ENCODE measurements around the gene MEGF8. TPM values are rescaled to one million over a fixed set of nuclear protein-coding genes. Genes with fewer than 3 reads are reported as not detected.

Gene MEGF8
- total RNA-seq, 3 donors from 2014 or later (not counting 1 experiment from before 2014, with no cell fraction given), result 8.1 to 11.3 (median 10.5) TPM

DNA sequence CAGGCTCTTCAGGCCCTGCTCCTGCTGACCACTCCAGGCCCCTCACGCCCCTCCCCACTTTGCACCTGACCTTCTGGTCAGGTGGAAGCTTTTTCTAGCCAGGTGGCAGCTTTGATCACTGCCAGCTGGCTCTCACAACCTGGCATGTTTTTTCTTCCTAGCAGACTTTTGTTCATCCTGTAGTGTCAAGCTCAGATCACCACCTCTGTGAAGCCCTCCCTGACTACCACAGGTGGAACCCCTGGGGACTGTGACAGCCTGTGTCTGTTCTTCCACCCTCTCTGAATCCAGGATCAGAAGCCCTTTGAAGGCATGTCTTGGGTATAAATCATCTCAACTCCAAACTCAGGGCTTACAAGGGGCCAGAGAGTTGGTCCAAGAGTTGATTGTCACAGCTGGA is 75.0 kb downstream of the MEGF8 start:
- ATAC-seq (no peak), DNase-seq (no peak)
- Mint-ChIP-seq H3K27ac (no peak overlapping the region), H3K4me1 (peaks cover 23 to 62% of the 10 kb centered on the region in 2 donors), H3K36me3 (no peaks in the 10 kb centered on the region), H3K9me3 (no peaks in the 10 kb centered on the region), H3K4me3 (peak overlapping the region; percentile 38), H3K27me3 (ENCODE audit: low read depth in 2 of 2) (no peaks in the 10 kb centered on the region)
- H3K27ac ChIP-seq (ENCODE audit: low read length), result no peak overlapping the region
- H3K9me3 ChIP-seq (ENCODE audit: control insufficient read depth, insufficient read depth, low read length), result no peaks in the 10 kb centered on the region
- H3K27me3 ChIP-seq (ENCODE audit: control insufficient read depth, insufficient read depth, low read length), result no peaks in the 10 kb centered on the region
- intact Hi-C loops (cut with micrococcal nuclease), result no loop called here
- TF ChIP-seq, protein P1, sequence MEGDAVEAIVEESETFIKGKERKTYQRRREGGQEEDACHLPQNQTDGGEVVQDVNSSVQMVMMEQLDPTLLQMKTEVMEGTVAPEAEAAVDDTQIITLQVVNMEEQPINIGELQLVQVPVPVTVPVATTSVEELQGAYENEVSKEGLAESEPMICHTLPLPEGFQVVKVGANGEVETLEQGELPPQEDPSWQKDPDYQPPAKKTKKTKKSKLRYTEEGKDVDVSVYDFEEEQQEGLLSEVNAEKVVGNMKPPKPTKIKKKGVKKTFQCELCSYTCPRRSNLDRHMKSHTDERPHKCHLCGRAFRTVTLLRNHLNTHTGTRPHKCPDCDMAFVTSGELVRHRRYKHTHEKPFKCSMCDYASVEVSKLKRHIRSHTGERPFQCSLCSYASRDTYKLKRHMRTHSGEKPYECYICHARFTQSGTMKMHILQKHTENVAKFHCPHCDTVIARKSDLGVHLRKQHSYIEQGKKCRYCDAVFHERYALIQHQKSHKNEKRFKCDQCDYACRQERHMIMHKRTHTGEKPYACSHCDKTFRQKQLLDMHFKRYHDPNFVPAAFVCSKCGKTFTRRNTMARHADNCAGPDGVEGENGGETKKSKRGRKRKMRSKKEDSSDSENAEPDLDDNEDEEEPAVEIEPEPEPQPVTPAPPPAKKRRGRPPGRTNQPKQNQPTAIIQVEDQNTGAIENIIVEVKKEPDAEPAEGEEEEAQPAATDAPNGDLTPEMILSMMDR (IDR thresholded peaks at IDR 0.05), result no peak
- no peaks in the 10 kb centered on the region for H3K36me3 ChIP-seq (ENCODE audit: control insufficient read depth, insufficient read depth, low read length)
- 86% methylated on average over 1 of the region's 1 CpG for WGBS (ENCODE audit: insufficient coverage)
- no peak overlapping the region for H3K4me3 ChIP-seq (ENCODE audit: low read length)
- H3K4me1 ChIP-seq (ENCODE audit: control insufficient read depth, insufficient read depth, low read length), result peaks cover 35% of the 10 kb centered on the region

GRCh38 chr19:42401365-42402303 is 76.2 kb downstream of the MEGF8 start:
- no peaks in the 10 kb centered on the region for H3K27me3 Mint-ChIP-seq (ENCODE audit: low read depth in 2 of 2)
- peak; percentile 60 to 80 (median 69) for ATAC-seq
- peaks cover under 1% of the 10 kb centered on the region for H3K36me3 ChIP-seq (ENCODE audit: control insufficient read depth, insufficient read depth, low read length)
- intact Hi-C loops (cut with micrococcal nuclease), result loop anchor here (1.0 kb wide), 2 partner anchors 22 to 293 kb away; no protein-coding TSS in a partner anchor
- DNase-seq, result peak; percentile 78 to 87
- peaks cover 31% of the 10 kb centered on the region for H3K4me1 ChIP-seq (ENCODE audit: control insufficient read depth, insufficient read depth, low read length)
- TF ChIP-seq, protein P1 (IDR thresholded peaks at IDR 0.05), result peak; percentile 87
- peak overlapping the region; percentile 33 for H3K27ac ChIP-seq (ENCODE audit: low read length)
- no peaks in the 10 kb centered on the region for H3K36me3 Mint-ChIP-seq
- H3K4me3 ChIP-seq (ENCODE audit: low read length), result peak overlapping the region; percentile 45
- peak overlapping the region; percentile 68 to 86 for H3K27ac Mint-ChIP-seq
- 1% methylated on average over 80 of the region's 80 CpGs for WGBS (ENCODE audit: insufficient coverage)
- H3K4me3 Mint-ChIP-seq, result peak overlapping the region; percentile 89
- no peaks in the 10 kb centered on the region for H3K27me3 ChIP-seq (ENCODE audit: control insufficient read depth, insufficient read depth, low read length)
- H3K4me1 Mint-ChIP-seq, result peaks cover 20 to 59% of the 10 kb centered on the region in 2 donors
- H3K9me3 Mint-ChIP-seq, result no peaks in the 10 kb centered on the region
- no peaks in the 10 kb centered on the region for H3K9me3 ChIP-seq (ENCODE audit: control insufficient read depth, insufficient read depth, low read length)

- peak overlapping the region; percentile 33 for H3K27ac ChIP-seq (ENCODE audit: low read length)
- ATAC-seq (no peak), DNase-seq (peak in 1 of 2 donors; percentile 24)
- Mint-ChIP-seq H3K9me3 (no peaks in the 10 kb centered on the region), H3K4me3 (peak overlapping the region; percentile 89), H3K27ac (peak overlapping the region in 1 of 2 donors; percentile 86), H3K27me3 (ENCODE audit: low read depth in 2 of 2) (no peaks in the 10 kb centered on the region), H3K36me3 (no peaks in the 10 kb centered on the region), H3K4me1 (peaks cover 11 to 53% of the 10 kb centered on the region in 2 donors)
- H3K4me3 ChIP-seq (ENCODE audit: low read length), result no peak overlapping the region
- H3K36me3 ChIP-seq (ENCODE audit: control insufficient read depth, insufficient read depth, low read length), result peaks cover 3% of the 10 kb centered on the region
- H3K27me3 ChIP-seq (ENCODE audit: control insufficient read depth, insufficient read depth, low read length), result no peaks in the 10 kb centered on the region
- TF ChIP-seq, protein P1 (IDR thresholded peaks at IDR 0.05), result no peak
- intact Hi-C loops (cut with micrococcal nuclease), result no loop called here
- H3K9me3 ChIP-seq (ENCODE audit: control insufficient read depth, insufficient read depth, low read length), result no peaks in the 10 kb centered on the region
- H3K4me1 ChIP-seq (ENCODE audit: control insufficient read depth, insufficient read depth, low read length), result peaks cover 24% of the 10 kb centered on the region
- 84% methylated on average over 34 of the region's 34 CpGs for WGBS (ENCODE audit: insufficient coverage)
These were observed 77.1 kb downstream of the MEGF8 start for GRCh38 chr19:42402376-42403116.
